ENCODE measurements around the gene MTA3.
A peak's percentile ranks its signal among the peaks of the same experiment; 100 is the strongest.

Gene MTA3

DNA sequence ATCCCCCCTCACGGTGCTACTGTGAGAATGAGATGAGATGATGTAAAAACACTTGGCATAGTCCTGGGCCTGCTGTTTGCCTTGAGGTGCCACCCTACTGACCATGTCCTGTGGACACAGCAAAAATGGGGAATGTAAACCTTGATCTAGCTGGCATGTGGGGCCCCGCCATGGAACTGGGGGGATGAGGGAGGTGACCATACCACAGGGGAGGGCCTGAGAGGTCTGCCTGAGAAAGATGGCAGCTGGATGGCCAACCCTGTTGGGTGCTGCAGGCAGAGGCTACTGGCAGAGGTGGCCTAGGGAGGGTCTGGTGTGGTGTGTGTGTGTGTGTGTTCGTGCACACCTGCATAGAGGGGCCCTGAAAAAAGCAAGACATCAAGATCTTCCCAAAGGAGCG is 223.2 kb downstream of the MTA3 start:
- DNase-seq = no peak

DNA sequence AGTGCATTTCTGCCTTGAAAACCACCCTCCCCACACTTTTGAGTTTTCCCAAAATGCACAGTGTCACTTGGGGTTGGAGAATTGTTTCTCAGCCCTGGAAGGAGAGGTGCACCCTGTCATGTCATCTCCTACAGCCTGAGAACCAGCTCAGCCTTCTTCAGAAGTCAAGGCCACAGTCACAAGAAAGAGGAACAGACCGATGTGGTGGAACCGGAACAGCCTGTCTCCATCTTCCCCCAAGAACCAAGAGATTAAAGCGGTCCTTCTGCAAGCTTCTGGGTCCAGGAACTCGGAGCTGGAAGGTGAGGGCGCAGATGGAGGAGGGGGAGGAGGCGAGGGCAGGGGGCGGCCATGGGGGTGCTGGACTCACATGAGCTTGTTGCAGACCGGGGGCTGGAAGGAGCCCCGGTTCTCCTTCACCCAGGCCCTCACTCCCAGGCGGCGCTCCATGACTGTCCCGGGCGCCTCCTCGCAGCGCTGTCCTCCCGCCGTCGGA is 223.7 kb downstream of the MTA3 start:
- DNase-seq = no peak

DNA sequence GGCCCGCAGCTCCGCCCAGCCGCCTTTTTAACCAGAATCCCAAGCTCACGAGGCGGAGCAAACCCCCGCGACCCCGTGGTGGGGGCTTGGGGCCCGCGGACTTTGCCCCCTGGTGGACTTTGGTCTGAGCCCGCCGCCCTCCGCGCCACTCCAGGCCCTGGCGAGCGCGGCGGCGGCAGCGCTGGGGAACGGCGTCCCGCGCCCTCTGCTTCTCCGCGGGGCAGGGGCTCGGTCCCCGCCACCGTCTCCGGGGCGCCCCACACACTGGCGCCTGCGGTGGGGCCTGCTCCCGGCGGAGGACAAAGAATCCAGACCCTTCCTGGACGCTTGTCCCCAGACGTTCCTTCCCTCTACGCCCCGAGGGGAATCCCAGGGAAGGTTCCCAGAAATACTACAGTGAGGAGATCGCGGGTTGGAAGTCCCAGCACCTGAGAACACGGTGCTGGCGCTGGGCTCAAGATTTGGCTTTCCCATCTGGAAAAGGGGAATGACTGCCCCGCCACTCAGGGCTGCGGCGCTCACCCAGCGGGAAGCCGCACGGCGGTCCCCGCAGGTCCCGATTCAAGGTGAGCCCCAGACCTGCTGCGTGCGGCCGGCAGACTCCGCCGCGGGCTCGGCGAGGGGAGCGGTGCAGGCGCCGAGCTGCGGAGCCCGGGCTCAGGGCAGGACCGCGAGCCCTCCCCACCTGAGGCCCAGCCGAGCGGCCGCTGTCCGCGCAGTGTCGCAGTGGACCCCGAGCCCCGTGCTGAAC is 224.3 kb downstream of the MTA3 start, which contains the start of gene HAAO:
Gene HAAO (minus strand): TSS at position 1 of the 751 bp plus-strand sequence. CDS start 47 bp downstream, outside the sequence.
- DNase-seq = peak; percentile 30

DNA sequence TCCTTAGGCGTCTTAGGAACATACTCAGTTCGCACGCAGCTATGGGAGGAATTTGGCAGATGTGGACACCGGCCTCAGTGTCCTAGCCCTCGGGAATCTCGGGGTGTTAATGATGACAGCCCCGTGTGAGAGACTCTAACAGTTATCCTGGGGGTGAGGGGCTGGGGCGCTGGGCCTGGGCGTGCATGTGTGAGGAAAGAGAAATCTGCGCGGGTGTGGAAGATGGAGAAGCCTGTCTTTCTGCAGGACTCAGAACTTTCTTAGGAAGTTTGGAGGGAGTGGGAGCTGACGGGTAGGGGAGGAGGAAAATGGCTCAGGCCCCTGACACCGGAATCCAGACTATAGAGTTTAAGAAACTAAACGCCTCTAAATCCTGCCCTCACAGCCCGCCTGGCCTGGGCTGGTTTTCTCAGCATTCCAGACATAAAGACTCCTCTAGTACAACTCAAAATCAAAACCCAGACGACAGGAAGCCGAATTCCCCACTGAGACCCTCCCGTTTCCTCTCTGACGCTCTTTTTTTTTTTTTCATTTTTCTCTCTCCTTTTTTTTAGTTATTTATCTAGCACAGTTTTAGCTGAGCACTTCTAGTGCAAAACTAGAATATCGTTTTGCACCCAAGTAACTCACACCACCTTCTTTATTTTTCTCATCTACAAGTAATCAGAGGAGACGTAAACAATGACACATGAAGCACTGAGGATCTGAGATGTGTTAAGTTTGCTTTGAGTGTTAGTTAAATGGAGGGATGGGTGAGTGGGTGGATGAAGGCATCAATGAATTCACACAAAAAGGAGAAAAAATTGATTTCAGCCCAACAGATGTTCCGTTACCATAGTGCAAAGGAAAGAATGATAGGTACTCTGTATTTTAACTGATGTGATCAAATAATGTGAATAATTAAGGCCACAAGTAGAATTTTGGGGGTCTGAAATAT is 225.2 kb downstream of the MTA3 start:
- DNase-seq = no peak

DNA sequence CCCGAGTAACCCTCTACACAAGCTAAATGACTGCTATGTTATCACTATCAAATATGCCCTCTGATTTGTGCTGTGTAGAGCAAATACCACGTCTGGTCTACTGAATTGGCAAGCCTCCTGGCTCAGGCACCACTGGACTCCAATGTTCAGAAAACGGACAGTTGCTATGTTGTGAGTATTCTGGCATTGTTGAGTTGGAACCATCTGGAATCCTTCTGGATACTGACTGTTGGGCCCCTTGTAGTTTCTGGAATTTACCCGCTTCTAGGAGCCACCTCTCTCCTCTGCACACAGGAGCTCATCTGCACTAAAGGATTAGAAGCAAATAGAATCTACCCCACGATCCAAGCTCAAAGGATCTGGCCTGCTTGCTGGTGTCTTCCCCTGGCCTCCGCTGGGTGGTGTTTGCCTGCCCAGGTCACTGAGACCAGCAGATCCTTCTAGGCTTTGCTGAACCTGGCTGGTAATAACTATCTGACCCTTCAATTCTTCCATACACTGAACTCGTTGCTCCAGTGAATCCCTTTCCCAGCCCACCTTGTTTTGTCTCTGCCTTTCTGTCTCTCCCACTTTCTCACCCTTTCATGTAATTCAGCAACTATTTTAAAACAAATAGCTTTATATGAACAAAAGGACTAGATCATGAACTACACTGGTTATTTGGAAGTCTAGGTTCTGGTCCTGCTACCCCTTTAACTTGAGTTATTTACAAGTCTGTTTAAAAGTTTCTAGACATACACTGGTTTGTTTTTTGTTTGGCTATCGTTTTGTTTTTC is 226.0 kb downstream of the MTA3 start:
- DNase-seq = no peak

DNA sequence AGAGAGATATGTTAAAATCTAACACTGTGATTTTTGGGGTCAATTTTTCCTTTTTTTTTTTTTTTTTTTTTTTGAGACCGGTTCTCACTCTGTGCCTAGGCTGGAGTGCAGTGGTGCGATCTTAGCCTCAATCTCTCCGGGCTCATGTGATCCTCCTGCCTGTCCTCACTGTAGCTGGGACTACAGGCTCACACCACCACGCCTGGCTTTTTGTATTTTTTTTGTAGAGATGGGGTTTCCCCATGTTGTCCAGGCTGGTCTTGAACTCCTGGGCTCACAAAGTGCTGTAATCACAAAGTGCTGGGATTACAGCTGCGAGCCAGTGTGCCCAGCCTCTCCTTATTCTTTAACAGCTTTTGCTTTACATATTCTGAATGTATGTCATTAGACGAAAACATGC is 226.8 kb downstream of the MTA3 start:
- no peak for DNase-seq

DNA sequence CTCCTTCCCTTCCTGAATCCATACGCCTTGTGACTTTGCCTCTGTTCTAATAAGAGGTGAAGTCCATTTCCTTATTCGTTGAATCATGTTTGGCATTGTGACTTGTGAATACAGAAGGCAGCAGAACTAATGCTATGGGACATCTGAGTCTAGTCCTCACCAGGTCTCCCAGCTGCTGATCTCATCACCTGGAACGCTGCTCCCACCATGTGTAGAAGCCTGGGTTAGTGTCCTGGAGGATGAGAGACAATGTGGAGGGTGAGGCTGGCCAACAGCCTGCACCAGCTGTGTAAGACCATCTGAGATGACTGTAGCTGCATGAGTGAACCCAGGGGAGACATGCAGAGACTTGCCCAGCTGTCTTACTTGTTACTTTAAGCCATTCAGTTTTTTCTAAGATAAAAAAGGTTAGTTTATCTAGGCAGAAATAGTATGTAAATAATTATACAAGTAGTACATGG is 227.4 kb downstream of the MTA3 start:
- no peak for DNase-seq

DNA sequence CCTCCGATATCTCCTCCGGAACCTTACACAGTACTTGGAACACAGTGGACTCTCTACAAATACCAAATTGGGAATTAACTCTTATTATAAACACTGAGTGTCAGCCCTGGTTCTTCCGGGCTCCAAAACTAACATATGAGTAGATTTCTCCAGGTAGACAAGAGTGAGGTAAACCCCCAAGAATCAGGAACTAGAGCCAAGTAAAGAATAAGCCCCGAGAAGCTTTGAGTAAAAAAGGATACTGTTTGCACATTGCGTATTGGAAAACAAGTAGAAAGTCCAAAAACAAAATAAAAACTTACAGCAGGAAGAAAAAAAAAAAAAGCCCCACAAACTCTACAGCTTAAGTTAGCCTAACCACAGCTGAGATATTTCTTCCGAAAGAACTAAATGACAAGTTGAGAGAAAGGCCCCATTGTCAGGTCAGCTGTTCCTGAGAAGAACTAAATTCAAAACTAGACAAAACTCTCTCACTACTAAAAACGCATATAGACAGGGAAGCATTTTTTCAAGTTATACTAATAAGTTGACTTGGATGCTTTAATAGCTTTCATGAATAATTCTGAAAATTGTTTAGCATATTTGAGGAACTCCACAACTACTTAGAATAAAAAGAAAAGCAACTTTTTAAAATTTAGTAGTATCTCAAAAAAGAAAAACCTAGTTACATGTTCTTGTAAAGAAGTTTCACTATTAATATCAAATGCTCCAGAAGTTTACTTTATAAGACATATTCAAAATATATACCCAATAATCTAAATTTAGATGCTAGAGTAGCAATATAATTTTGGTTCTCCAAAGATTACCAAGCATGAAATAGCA is 228.2 kb downstream of the MTA3 start:
- DNase-seq = no peak

DNA sequence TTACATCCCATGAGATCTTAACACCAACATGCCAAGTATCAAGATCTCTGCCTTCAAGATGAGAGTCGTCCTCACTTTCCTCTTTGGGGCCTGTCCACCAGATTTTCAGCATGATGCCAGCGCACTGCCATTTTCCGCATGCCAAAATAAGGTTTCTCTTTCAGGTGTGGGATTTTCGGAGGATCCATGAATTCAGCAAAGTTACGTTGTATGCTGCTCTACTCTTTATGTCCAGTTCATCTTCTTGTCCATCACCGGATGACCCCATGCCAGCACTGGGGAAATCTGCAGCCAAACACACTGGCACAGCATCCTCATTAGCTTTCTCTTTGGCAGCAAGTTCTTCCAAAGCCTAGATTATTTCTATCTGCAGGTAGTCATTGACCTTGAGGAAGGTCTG is 228.8 kb downstream of the MTA3 start:
- no peak for DNase-seq

DNA sequence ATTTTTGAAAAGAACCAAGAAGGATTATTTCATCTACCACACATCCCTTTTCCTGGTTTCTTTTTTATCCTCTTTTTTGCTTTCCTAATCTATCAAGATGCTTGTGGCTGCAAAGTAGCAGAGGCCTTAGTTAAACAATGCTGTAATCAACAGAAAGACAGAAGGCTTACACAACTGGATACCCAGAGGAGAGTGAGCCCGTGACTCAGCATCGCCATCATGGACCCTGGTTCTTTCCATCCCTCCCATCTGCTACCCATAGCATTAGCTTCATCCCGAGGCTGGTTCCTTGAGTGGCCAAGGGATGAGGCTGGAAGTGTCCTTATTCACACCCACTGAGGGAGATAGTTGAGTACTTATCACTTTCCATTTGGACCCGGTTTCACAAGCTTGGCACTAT is 231.4 kb downstream of the MTA3 start:
- DNase-seq = no peak

DNA sequence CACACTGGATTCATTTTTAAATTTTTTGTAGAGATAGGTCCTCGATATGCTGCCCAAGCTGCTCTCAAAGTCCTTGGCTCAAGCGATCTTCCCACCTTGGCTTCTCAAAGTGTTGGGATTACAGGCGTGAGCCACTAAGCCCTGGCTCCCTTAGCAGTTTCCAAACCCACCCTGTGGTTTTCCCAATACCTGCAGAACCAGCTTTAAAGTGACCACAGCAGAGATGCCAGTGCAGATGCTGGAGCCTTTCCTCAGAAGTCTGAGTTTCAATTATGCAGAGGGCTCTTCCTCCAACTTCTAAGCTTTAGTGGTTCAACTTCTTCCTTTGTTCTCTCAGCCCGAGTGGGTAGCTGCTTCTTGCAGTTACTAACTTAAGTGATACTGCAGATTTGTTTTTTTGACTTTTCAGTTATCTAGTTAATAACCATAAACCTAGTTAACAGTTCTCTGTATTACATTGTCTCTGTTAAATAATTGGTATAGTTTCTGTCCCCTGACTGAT is 232.1 kb downstream of the MTA3 start:
- no peak for DNase-seq

DNA sequence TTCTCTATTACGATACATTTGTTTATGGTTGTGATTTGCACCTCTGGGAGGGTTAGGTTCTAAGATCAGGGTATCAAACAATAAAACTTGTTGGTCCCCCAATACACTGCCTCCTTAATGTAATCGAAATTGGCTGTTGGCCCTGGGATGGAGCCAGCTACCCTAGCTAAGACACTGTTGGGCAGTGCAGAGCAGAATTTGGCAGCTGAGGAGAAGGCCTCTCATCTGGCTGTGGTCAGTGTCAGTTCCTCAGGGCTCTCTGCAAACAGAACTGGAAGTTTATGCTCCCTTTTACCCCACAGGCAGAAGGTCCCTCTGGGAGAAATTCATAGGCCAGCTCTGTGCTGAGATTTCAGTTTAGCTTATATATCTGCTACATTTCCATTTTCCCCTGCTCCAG is 232.5 kb downstream of the MTA3 start:
- no peak for DNase-seq

DNA sequence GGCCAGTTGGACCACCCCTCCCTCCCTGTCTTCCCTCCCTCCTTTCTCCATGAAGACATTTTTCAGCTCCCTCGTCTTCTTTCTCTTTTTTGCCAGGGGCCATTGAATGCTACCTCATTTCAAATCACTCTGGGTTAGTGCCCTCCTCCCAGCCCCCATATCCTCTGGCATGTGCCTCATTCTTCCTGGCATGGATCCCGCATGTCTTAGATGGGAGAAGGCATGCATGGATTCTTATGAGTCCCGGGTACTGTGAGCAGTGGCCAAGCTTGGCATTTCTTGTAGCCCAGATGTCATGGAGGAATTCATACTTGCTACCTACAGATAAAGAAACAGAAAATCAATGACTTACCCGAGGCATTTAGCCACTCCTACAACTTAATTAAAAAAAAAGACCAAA is 232.9 kb downstream of the MTA3 start:
- DNase-seq = no peak

DNA sequence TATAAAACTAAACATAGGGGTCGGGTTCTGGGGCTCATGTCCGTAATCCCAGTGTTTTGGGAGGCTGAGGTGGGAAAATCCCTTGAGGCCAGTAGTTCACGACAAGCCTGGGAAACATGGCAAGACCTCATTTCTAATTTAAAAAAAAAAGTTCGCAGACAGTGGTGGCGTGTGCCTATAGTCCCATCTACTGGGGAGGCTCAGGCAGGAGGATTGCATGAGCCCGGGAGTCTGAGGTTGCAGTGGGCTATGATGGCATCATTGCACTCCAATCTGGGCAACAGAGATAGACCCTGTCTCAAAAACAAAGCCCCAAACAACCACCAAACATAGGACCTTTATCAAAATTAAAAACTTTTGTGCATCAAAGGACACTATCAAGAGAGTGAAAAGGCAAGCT is 233.7 kb downstream of the MTA3 start:
- no peak for DNase-seq

DNA sequence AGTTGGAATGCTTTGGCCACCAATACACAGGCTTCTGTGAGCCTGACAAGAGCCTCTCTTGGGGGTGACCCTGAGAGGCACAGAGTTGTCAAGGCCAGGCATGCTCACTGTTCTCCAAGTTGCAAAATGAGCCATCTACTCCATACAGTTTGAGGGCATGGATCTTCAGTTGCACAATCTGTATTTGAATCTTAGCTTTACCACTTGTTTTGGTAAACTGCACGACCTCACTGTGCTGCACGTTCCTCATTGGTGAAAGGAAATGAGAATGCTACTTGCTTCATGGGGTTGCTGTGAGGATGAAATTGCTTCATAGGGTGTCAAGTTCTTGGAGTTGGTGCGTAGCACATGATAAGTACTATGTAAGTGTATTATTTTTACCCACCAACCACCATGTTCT is 235.9 kb downstream of the MTA3 start:
- DNase-seq = no peak

DNA sequence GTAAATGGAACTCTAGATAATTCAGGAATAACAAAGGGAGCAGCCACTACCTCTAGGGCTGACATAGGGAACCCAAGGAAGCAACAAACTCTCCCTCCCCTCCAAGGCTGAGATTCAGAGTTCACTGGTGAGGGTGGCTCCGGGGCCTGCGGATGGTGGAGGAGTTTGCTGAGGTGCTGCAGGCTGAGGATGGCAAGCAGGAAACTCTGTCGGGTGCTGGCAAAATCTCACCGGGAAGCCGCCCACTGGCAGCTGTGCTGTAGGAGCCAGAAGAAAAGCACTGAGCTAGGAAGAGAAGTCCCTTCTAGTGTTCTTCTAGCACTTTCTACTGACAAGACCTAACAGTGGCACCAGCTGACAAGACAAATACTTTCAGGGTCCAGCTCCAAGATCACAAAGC is 236.5 kb downstream of the MTA3 start:
- no peak for DNase-seq
